Astrocyte of the hippocampus (primary cell): ENCODE measurements around the gene KCNQ5.

Experiments
- DNase-seq: peaks from one replicate; pipeline ENCODE4 v3.0.0; 2011; ENCODE audit warnings: low read depth, low spot score

The KCNQ5 gene

DNA sequence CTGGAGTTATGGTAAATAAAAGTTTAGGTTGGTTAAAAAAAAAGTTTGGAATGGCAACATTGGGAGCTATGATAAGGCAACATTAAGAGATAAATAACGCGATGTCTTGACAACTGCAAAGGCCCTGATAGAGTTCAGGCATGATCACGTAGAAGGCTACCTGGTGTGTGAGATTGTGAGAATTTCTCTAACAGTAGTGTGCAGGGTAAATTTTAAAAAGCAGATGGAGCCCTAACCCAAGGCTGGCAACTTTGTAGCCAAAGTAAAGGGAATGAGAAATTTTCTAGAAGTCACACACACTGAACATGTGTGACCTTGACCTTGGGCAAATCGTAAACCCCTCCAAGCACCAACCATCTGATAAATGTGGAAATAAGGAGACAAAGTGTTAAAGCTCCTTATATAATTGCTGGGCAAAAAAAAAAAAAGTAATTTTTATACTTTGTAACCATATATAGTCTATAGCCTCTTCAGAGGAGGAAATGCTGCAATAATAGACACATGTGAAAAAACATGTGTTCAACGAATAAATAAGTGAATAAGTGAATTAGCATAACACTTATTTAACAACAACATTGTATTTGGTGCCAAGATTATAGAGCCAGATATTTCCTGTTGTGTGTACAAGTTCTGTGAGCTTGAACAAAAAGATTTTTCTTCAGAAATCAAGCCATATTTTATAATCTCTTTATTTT, 18.2 kb downstream of the KCNQ5 start:
- no peak for DNase-seq

DNA sequence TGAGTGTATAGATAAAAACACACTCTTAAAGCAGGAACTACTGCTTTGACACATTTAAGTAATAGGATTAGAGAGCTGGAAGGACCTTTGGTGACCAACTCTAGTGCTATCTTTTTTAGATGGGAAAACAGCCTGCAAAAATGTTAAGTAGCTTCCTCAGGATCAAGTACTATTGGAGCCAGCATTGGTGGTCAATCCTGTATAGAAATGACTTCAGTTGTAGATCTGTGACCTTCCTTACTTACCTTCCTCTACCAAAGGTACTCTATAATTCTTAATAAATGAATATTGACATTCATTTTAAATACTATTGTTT, 18.7 kb downstream of the KCNQ5 start:
- no peak for DNase-seq

DNA sequence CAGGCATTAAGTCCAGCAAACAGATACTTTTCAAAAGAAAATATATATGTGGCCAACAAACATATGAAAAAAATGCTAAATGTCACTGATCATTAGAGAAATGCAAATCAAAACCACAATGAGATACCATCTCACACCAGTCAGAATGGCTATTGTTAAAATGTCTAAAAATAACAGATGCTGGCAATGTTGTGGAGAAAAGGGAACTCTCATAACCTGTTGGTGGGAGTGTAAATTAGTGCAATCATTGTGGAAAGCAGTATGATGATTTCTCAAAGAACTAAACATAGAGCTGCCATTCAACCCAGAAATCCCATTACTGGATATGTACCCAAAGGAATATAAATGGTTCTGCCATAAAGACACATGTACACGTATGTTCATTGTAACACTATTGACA, 20.6 kb downstream of the KCNQ5 start:
- no peak for DNase-seq

DNA sequence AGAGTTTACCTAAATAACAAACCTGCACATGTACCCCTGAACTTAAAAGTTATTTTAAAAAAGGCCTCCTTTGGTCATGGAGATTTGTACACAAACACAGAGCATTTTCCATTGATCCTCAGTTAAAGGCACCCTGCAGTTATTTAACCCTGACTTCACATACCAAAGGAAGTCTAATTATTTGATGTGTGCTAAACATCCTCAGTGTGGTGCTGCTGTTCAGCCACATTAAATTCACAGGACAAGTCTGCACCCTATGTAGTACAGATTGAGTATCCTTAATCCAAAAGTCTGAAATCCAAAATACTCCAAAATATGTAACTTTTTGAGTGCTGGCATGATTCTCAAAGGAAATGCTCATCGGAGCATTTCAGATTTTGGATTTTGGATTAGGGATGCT, 21.4 kb downstream of the KCNQ5 start:
- no peak for DNase-seq

DNA sequence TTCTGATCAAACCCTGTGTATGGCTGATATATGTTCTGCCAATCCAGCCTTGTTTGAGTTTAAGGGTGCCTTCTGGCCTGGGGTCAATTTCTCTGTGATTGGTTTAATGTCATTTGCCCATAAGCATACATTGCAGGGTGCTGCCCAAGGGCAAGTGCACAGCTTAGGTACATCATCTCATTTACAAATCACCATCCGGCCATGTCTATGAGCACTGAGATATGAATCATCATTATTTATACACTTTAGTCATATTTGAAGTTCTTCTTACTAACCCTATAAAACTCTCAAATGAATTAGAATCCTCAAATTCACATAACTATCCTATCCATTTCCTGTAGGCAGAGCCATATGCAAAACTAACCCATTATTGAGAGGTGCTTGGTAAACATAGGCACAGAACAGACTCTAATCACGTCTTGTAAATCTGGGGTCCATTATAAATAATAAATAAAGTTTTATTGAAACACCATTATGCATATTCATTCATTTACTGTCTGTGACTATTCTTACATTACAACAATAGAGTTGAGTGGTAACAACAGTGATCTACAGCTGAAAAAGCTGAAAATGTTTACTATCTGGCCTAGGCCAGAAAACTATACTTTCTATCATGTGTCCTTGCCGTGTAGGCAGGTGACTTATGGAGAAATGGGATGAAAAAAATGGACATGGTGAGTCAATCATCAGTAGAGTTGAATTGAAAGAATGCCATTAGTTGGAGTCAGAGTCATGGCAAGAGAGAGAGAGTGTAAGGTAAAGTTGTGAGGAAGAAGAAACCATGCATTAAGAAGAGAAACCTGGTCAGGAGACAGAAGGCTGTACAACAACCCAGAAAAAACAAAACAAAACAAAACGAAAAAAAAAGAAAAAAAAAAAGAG, 25.0 kb downstream of the KCNQ5 start:
- DNase-seq, result no peak

DNA sequence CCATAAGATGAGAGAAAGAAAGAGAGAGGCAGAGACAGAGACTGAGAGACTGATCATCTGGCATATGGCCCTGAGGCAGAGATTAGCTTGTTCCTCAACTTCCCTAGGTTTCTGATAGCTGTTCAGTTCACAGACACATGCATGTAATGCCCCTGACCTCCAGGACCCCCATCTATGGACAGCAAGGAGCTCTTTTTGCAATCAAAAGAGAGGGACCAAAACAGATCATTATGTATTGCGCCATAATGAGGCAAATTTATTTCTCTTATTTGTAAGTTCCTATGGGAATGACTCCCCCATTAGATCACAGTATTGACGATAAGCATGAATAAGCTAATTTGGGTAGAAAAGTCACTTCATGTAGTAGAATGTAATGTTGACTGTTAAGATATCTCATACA, 25.6 kb downstream of the KCNQ5 start:
- DNase-seq, result no peak

DNA sequence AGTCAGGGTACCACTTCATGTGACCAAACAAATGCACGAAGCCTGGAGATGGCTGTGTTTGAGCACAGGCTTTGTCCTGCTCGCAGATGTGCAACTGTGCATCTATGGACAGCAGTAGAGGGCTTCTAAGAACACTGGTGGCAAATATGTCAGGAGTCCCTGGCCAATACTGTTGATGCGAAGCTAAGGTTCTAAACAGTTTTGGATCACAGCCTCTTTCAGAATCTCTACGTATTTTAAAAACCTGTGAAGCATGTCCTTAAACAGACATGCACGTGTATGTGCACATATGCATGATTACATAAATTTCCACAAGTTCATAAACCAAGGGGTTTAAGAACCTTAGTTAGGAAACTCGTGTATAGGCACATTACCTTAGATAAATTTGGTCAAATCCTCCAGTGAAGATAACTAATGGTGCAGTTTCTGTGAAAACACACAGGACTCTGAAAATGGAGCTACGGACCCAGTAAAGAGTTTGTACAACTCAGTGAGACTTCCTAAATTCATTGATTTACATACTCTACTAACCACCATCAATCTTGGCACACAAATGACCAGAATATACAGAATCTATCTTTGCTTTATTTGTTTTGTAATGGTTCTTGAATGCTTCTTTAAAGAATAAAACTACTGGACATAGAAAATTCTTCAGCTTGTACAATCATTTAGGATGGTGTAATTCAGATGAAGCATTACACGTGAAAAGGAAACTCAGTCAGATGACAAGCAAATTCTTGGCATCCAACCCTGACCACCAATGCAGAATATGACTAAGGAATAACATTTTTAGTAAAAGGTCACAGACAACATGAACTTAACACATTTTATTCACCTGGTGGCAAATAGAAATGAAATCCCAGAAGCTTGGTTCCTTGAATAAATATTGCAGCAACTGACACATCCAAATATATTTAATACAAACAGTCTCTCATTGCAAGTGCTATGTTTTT, 27.4 kb downstream of the KCNQ5 start:
- DNase-seq, result peak; percentile 79

DNA sequence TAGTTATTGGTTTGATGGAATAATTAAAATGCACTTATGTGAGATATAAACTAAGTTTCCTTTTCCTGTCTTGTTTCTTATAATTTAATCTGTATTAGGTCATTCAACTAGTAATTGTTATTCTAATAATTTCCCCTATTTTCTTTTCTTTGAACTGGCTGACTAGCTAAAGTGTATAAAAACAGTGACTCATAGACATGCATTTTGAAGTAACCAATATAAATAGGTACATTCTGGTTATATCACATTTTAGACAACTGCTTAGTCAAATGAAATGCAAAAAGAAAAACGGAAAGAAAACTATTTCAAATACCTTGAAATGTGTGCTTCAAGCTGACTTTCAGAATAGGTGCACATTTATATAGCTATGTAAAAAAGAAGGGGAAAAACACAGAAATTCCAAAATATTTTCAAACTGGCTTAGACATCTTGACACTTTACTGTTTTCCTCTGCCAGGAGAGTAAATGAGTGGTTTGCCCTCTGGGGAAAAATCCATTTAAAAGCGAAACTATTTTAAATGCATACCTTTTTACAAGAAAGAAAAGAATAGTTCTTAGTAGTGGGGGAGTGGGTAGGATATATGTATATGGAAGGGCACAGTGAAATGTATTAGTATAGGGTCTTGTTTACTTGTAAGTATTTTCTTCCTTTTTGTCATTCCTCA, 28.3 kb downstream of the KCNQ5 start:
- peak; percentile 53 for DNase-seq

DNA sequence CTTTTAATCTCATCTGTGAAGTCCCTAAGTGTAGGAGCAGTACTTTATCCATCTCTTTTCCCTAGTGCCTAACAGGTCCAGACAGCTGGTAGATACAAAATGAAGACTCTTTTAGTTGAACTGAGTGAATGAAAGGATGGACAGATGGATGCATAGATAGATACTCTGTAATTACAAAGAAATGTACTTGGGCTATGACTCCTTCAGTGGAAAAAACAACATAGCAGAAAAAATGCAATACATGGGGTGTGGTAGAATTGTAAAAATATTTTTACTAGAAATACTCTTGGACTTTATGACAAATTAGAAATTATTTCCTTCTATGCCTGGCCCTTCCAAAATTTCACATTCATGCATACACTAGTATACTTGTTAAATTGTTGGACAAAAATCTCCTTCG, 29.3 kb downstream of the KCNQ5 start:
- DNase-seq, result no peak

DNA sequence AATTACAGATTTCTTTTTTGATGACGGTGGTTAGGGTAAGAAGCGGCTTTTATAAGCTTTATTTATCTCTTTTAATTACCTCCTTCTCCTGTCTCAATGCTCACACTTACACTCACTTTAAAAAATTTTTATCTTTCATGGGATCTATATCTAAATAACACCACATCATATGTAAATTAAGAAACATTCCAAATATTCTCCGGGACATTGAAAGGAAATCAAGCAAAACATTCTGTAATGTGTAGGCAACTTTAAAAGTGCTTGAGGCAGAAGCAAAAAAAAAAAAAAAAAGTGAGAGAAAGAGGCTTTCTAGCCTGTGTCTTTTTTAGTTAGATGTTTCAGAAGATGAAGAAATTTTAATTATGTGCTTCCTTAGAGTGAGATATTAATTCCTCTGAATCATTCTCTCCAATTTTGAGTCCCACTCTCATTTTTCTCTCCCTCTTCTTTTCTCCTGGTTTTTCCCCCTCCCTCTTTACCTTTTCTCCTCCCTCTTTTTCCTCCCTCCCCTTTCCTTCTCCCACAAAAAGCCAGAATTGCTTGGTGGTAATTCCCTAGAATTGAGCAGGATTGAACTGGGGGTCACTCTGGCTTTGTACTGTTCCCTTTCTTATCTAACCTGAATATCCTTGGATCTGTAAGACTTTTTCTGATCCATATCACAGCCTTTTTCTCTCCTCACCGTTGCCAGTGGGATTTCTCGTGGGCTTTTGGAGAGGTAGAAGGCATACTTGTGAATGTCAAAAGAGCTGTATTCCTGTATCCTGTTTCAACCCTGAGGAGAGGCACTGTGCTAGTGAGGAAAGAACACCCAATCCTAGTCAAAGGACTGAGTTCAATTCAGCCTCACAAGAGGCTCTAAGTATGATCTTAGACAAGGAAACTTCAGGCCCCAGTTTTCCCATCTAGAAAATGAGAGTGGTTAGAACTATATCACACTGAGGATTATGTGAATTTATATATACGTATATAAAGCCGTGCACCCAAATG, 30.4 kb downstream of the KCNQ5 start:
- DNase-seq, result no peak

DNA sequence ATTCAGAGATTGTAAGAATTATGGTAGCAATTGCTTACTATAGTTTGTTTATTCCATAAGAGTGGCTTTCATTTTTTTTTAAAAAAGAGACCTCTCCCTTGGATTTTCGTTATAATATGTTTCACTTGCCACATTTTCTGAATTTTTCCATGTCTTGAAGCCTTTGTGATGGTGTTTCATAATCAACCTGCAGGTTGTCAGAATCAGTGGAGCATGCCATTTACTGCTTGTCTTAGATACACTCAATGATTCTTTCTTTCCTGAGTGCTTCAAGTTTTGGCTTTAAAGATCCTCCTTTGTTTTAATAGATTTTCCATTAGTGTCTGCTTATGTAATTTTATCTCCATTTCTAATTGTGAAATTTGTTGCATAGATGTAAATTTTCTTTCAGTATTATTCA, 31.2 kb downstream of the KCNQ5 start:
- no peak for DNase-seq

DNA sequence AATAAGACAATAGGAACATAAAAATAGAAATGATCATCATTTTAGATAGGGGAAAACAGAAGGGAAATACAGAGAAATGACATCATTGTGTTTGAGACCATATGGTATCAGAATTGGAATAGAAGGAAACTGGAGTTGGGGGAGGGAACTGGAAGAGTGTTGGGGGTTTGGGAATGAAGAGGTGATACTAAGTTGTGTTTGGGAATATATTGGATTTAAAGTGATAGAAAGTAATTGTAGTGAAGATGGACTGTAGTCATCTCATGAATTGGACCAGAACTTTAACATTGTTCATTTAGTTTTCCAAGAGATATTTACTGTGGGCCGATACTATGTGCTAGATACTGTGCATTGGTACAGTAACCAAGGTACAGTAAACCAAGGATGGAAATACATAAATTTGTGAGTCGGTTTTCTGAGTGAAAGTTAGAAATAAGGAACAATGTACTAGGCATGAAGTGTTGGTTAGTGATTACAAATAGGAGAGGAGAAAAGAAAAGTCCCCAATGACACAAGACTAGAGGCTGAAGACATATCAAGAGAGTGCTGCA, 32.3 kb downstream of the KCNQ5 start:
- no peak for DNase-seq

DNA sequence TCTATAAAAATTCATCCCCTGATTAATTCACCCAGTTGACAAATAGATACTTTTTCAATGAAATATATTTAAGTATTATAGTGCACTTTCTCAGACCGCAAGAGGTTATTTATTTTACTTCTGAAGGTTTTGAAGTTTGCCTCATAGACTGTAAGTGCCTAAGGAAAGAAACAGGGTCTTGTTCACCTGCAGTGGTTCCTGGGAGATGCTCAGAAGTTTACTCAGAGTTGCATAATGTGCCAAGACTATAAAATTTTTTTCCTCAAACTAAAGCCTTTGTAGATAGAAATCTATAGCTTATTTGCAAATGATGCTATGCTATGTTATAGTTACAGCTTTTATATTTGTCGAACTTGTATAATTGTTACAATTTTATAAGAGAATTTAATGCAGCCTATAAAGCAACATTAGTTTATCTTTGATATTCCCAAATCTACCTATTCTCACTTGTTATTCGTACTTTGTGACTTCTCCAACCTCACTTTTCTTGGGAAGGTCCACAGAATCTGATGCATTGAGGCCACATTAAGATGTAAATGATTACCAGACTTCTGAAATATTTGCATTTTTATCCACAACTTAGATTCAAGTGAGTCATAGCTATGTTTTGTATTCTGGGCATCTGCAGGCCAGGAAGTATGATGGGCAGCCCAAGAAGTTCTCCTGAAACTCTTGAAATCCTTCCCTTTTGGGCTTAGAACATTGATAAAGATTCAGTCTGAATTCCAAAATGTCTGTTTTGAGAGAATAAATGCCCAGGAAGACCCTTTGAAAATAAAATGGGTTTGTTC, 35.7 kb downstream of the KCNQ5 start:
- DNase-seq, result peak; percentile 36

DNA sequence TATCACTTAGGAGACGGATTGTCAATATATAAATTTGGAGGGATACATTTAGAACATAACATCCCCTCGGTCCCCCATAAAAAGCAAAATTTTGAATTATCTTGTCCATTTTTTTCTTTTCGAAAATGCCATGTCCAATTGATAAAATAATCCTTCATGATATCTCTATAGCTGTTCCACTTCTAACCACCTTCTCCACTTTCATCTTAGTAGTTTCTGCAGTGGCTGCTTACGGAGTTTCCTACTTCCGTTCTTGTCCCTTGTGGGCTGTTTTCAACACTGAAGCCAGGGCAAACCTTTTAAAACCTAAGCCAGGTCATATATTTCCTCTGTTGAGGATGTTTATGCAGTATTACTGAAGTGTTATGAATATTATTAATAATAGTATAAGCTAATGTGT, 37.9 kb downstream of the KCNQ5 start:
- DNase-seq, result no peak

DNA sequence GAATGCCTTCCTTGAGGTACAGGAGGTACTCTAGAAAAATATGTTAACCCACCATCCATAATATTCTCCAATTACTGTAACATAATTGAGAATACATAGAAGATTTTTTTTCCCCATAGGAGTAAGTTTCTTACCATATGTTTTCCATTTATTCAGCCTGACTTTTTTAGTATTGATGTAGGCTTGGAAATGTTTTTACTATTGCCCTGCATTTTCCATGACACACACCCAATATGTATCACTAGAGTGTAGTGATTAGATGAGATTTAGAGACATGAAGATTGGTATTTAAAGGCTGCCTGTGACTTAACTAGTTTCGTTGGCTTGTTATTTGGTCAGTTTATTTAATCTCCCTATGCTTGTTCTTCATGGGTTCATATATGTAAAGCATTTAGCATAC, 39.5 kb downstream of the KCNQ5 start:
- no peak for DNase-seq

DNA sequence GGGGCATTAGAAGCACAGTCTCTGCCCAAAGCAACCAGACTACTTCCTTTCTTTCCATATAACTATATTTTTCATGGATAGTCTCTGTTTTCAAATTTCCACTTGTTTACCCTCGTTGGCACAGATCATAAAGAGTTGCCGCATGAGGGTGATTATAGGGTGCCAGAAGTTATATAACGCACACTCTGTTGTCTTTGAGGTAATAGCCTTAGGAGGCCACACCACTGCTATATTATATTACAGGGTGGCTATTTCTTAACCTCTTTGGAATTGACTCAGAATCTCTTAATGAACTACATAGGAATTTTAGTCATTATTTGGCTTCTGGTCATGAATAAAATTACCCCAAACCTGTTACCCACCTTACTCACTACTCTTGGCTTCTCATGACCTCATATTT, 43.7 kb downstream of the KCNQ5 start:
- DNase-seq, result no peak

DNA sequence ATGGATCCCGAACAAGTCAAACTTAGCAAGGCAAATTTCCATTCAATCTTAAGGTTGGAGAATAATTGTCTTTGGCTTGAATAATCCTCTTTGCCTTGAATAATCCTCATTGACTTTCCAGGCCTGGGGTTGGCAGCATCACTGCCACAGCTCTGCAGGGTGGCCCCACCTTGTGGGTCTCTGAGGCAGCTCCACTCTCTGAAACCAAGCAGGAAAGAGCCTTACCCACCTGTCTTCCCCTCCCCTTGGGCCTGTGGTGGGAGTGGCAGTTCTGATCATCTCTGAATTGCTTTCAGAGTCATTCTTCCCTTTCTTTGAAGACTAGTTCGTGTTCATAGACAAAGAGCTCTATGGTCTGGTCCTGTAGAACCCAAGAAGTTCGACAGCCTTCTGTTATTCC, 47.5 kb downstream of the KCNQ5 start:
- no peak for DNase-seq

DNA sequence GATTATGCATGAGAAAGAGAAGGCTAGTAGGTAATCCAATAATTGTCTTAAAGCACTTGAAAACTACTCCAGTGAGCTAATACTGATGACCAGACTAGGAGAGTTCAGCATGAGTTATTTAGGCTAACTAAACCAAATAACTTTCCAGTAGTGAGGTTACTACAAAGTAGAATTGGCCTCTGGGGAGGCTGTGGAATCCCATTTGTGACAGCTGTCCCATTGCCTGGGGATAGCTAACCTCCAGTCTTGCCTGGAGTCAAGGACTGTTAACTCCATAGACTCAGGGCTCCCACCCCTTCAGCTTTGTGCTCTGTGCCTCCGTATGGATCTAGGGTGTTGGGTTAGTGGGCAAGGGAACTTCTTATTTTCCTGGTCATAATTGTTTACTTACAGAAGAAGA, 51.0 kb downstream of the KCNQ5 start:
- DNase-seq, result no peak

DNA sequence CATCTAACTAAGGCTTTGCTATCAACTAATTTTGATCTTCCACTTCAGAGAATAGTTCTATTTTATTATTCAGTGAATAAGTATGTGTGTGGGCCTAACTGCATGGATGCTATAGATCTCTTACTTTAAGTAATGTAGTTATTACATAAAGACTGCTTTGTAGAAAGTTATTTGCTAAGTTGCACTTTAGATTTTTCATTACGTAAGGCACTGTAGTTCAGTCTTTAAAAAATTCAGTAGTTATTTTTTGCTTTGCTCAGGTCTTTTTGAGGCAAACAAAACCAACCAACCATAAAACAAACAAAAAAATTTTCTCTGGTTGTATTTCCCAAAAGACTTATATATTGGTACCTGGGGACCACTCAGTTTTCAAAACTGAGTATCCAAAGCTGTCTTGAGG, 53.0 kb downstream of the KCNQ5 start:
- no peak for DNase-seq
